AG04450 (cell line): ENCODE data around the gene C2CD4D. TPM values are rescaled to one million over a fixed set of nuclear protein-coding genes. Genes with fewer than 3 reads are reported as not detected.

Experiments used
- CTCF ChIA-PET: fragments of 300-600, 350-600 bp; formaldehyde crosslinking; extraction: SDS; loops from one replicate; lab custom pipeline; 2022; ENCODE audit warnings: antibody characterized with exemption, inconsistent platforms; lab: Charles Lee
- POLR2A ChIA-PET: fragments of 350-600 bp; formaldehyde crosslinking; extraction: SDS; loops from one replicate; lab custom pipeline; 2021; ENCODE audit warnings: antibody characterized with exemption, inconsistent platforms; lab: Yijun Ruan, JAX
- DNase-seq: peaks from one replicate; pipeline ENCODE4 v3.0.0-alpha.2; 2011; ENCODE audit warnings: low read depth, low spot score
- H3K27ac ChIP-seq: one replicate; pipeline ENCODE4 v1.5.1; 2012; ENCODE audit warnings: low read depth, low read length, control low read depth
- H3K27me3 ChIP-seq: one replicate; pipeline ENCODE4 v1.6.0; 2012; ENCODE audit warnings: low read length; ENCODE audit not compliant: control insufficient read depth, insufficient read depth
- H3K4me3 ChIP-seq: 2 replicates; pipeline ENCODE4 v1.5.1; 2011; ENCODE audit warnings: mild to moderate bottlenecking, low read depth, low read length, control low read depth
- H3K9me3 ChIP-seq: 2 replicates; pipeline ENCODE4 v1.5.1; 2012; ENCODE audit warnings: low read length; ENCODE audit not compliant: control insufficient read depth, insufficient read depth
- polyA plus RNA-seq: library from polyadenylated mRNA; depleted of rRNA; stranded (reverse); fragments of >200 nt; gene quantifications from 2 replicates; pipeline ENCODE4 v1.2.3, GENCODE V29; 2011
- TF ChIP-seq, protein P1 (sequence below): IDR thresholded peaks from 2 replicates; pipeline ENCODE4 v1.5.1; 2011; ENCODE audit warnings: low read depth, low read length, control low read depth, inconsistent platforms

The C2CD4D gene
- polyA plus RNA-seq, 1 experiment = not detected

DNA sequence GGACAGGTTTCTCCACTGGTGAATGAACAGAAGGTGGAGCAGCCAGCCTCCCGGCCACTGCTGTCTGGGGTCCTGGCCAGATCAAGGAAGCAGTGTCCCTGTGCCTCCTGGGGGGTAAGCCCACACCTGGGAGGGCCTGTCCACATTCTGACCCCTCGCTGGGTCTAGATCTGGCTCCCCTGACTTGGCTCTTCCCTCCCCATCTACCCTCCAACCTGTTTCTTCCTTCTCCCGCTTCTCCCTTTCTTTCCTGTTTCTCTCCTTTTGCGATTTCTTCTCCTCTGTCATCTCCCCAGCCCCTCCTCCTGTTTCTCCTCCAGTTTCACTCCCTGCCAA, 8.4 kb downstream of the C2CD4D start:
- POLR2A ChIA-PET = no interaction called here
- CTCF ChIA-PET = no interaction called here

DNA sequence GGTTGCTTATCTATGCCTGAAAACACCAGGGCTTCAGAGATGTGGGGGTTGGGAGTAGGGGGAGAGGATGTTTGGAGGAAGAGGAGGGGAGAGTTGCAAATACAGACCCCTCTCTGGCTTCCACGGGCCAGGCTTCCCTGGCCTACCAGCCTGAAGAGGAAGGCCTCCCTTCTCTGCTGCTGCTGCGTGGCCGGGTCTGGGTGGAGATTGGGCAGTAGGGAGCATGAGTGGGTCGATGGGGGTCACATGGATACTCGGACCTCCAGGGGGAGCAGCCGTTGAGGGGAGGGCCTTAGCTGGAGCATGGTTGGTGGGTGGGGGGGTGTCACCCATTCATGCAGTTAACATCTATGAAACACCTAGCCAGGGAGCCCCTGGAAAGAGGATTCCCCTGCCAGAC, 9.6 kb downstream of the C2CD4D start:
- no peak overlapping the region for H3K27ac ChIP-seq
- POLR2A ChIA-PET = no interaction called here
- H3K27me3 ChIP-seq = peaks cover 51% of the 10 kb centered on the region
- H3K4me3 ChIP-seq = no peak overlapping the region
- DNase-seq = no peak
- TF ChIP-seq, protein P1, sequence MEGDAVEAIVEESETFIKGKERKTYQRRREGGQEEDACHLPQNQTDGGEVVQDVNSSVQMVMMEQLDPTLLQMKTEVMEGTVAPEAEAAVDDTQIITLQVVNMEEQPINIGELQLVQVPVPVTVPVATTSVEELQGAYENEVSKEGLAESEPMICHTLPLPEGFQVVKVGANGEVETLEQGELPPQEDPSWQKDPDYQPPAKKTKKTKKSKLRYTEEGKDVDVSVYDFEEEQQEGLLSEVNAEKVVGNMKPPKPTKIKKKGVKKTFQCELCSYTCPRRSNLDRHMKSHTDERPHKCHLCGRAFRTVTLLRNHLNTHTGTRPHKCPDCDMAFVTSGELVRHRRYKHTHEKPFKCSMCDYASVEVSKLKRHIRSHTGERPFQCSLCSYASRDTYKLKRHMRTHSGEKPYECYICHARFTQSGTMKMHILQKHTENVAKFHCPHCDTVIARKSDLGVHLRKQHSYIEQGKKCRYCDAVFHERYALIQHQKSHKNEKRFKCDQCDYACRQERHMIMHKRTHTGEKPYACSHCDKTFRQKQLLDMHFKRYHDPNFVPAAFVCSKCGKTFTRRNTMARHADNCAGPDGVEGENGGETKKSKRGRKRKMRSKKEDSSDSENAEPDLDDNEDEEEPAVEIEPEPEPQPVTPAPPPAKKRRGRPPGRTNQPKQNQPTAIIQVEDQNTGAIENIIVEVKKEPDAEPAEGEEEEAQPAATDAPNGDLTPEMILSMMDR = no peak
- no peaks in the 10 kb centered on the region; the same call in 1 of the 2 replicates for H3K9me3 ChIP-seq
- CTCF ChIA-PET = no interaction called here

More for the DNA sequence above, 8.4 kb downstream of the C2CD4D start:
- peaks cover 47% of the 10 kb centered on the region for H3K27me3 ChIP-seq
- H3K9me3 ChIP-seq = no peaks in the 10 kb centered on the region; the same call in 1 of the 2 replicates
- no peak overlapping the region for H3K4me3 ChIP-seq
- DNase-seq = no peak
- TF ChIP-seq, protein P1 = no peak
- no peak overlapping the region for H3K27ac ChIP-seq

DNA sequence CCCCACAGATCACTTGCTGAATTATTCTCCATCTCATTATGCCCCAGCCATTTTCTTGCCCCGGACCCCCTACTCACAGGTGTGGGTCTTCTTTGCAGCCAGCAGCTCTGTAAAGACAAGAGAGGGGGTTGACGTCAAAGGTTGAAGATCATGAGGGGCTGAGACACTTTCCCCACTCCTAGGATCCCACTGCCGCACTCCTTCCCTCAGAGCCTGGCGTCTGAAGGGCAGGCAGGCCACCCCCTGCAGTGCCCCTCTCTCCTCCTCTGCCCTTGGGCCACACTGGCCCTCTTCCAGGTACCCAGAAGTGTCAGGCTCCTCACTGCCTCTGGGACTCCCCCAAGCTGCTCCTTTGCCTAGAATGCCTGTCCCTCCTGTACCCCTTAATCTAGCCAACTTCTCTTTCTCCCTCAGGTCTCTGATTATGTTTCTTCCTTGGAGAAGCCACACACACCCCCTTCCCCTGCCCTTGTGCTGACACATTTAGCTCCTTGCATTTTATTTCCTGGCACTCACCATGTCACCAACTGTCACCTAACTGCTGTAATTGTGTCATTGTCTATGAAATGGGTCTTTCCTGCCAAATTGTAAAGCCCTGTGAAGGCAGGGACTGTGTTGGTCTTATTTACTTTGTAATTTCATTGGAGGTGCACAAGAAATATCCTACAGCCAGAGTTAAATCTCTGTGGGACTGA, 10.1 kb downstream of the C2CD4D start:
- POLR2A ChIA-PET = no interaction called here
- no peaks in the 10 kb centered on the region; the same call in 1 of the 2 replicates for H3K9me3 ChIP-seq
- TF ChIP-seq, protein P1 = no peak
- DNase-seq = no peak
- H3K27me3 ChIP-seq = peaks cover 53% of the 10 kb centered on the region
- CTCF ChIA-PET = no interaction called here
- no peak overlapping the region for H3K27ac ChIP-seq
- no peak overlapping the region for H3K4me3 ChIP-seq

DNA sequence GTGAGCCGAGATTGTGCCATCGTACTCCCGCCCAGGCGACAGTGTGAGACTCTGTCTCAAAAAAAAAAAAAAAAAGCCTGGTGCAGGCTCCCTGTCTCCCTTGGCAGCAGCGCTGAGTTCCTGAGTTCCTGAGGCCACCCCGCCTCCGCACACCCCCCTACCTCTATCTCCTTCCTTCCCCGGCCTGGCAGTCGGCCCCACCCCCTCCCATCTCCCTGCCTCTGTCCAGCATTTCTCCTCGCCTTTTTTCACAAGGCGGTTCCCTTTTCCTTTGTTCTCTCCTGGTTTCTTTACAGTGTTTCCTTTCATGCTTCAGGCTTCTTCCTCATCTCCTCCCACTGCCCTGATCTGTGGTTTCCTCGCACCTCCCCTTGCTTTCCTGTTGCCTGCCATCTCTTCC, 10.7 kb downstream of the C2CD4D start:
- peaks cover 55% of the 10 kb centered on the region for H3K27me3 ChIP-seq
- ChIA-PET POLR2A (no interaction called here), CTCF (no interaction called here)
- no peak overlapping the region for H3K4me3 ChIP-seq
- no peaks in the 10 kb centered on the region; the same call in 1 of the 2 replicates for H3K9me3 ChIP-seq
- DNase-seq = no peak
- TF ChIP-seq, protein P1 = no peak
- H3K27ac ChIP-seq = no peak overlapping the region

DNA sequence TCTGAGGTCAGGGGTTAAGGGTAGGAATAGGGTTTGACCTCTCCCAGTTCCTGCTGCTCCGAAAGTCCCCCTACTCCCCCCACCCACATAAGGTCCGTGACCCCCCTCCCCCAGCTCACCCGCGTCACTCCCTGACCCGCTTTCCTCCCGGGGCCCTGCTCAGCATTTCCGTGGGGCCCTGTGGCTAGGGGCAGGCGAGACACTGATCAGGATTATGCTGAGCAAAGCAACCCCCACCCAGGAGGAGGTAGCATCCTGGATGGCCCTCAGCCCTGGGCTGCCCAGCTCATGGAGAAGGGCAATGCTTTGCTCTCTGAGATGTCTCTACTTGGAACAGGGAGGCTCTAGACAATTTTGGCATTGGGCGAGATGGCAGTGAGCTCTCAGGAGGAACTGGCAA, 11.8 kb downstream of the C2CD4D start:
- Histone ChIP-seq H3K27me3 (peaks cover 60% of the 10 kb centered on the region), H3K4me3 (no peak overlapping the region), H3K27ac (no peak overlapping the region), H3K9me3 (no peaks in the 10 kb centered on the region; the same call in 1 of the 2 replicates)
- no peak for DNase-seq
- CTCF ChIA-PET = no interaction called here
- TF ChIP-seq, protein P1 = no peak
- POLR2A ChIA-PET = interaction anchor here (0.5 kb wide), 1 partner anchor 30 kb away, joined by 3 read pairs; no protein-coding TSS in a partner anchor
